GM19438 (cell line): ENCODE measurements around the gene NLRP14.

Source experiments
- ATAC-seq: cut with Tn5 transposase; IDR thresholded peaks from one replicate; pipeline ENCODE4 v1.9.1; 2021; ENCODE audit warnings: low read depth; ENCODE audit not compliant: unreplicated experiment

The NLRP14 gene, protein sequence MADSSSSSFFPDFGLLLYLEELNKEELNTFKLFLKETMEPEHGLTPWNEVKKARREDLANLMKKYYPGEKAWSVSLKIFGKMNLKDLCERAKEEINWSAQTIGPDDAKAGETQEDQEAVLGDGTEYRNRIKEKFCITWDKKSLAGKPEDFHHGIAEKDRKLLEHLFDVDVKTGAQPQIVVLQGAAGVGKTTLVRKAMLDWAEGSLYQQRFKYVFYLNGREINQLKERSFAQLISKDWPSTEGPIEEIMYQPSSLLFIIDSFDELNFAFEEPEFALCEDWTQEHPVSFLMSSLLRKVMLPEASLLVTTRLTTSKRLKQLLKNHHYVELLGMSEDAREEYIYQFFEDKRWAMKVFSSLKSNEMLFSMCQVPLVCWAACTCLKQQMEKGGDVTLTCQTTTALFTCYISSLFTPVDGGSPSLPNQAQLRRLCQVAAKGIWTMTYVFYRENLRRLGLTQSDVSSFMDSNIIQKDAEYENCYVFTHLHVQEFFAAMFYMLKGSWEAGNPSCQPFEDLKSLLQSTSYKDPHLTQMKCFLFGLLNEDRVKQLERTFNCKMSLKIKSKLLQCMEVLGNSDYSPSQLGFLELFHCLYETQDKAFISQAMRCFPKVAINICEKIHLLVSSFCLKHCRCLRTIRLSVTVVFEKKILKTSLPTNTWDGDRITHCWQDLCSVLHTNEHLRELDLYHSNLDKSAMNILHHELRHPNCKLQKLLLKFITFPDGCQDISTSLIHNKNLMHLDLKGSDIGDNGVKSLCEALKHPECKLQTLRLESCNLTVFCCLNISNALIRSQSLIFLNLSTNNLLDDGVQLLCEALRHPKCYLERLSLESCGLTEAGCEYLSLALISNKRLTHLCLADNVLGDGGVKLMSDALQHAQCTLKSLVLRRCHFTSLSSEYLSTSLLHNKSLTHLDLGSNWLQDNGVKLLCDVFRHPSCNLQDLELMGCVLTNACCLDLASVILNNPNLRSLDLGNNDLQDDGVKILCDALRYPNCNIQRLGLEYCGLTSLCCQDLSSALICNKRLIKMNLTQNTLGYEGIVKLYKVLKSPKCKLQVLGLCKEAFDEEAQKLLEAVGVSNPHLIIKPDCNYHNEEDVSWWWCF

DNA sequence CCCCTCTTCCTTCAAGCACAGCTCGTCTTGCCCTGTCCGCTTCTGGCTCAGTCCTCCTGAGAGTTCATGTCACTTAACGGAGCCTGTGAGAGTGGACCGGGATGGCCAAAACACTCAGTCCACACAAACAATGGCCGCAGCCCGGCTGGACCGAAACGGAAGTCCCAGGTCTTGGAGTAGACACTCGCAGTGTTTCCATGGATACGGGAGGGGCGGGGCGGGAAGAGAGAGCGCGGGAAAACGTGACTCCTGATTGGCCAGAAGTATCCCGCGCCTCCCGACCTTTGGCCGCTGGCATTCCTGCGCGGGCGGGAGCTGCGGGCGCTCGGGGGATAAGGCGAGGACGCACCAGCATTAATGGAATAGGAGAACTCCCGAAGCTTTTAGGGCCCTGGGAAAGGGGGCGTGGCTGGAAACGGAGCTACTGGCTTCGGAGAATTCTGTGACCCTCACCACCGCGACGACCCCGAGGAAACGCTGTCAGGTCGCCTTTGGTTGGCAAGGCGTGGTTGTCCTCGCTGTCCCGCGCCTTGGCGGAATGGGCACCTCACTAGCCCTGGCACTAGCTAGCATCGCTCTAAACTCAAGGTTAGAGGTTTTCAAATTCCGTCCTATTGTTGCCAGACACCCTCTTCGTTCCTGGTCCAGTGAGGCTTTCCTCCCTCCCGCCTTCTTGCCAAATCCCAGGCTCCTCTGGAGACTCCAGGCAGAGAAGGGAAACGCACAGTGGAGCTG lies at the start of gene NLRP14, which contains the start of gene ZNF214:
NLRP14 (plus strand) TSS at position 297 of the 735 bp plus-strand sequence. CDS start 18,108 bp downstream, outside the sequence.
ZNF214 (minus strand) TSS at position 164 of the 735 bp plus-strand sequence. CDS start 17,511 bp downstream, outside the sequence.
- peak; percentile 76 for ATAC-seq

DNA sequence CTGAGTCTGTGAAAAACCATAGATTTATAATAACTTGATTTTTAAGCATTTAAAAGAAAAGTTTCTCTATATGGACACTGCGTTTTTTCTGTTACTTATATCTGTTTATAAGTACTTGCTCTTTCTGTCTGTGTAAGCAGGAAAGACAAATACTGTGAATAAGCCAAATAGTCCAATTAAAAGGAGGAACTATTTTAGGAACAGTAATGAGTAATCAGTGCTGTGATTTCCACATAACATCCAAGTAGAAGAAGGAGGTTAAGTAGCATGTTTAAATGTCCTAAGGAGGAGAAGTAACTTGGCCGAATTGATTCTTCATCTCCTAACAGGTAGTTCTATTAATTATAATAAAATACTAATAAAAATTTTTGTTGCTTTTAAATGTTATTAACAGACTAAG lies 40.9 kb upstream of the NLRP14 start:
- no peak for ATAC-seq

DNA sequence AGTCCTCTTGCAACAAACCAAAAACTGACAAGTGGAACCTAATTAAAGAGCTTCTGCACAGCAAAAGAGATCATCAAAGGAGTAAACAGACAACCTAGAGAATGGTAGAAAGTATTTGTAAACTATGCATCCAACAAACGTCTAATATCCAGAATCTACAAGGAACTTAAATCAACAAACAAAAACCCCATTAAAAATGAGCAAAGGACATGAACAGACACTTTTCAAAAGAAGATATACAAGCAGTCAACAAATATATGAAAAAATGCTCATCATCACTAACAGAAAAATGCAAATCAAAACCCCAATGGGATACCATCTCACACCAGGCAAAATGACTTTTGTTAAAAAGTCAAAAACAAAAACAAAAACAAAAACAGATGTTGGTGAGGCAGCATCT lies 33.8 kb upstream of the NLRP14 start:
- no peak for ATAC-seq

DNA sequence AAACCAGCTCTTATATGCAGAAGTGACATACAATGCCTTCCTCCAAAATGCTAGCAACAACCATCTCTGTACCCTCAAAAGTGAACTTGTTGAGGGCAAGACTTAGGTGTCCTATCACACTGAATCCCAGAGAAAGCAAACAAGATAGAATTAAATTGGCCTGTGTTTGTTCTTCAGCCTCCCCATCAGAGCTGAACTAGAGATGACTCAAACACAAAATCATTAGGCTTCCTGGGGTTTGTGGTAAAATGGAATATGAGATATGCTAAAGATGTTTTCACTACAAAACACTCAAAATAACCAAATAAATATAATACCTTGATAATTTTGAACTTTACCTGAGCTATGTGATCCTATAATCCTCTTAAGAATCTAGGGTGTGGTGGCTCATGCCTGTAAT lies 31.8 kb upstream of the NLRP14 start:
- no peak for ATAC-seq

DNA sequence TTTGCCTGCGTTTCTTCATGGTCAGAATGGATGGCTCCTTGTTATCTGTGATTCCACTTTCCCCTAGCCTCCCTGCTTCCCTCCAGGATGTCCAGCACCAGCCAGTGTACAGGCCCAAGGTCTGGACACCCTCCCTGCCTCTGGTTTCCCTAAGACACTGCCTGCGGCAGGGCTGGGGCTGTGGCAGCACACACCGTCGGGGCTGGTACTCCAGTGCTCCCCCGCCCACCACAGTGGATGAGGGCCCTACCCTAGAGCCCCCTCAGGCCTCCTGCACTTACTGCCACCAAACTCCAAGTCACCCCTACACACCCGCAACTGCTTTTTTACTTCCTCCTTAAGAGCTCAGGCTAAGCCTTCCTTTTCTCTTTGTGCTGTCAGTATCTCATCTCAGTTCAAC lies 29.1 kb upstream of the NLRP14 start:
- ATAC-seq: no peak

DNA sequence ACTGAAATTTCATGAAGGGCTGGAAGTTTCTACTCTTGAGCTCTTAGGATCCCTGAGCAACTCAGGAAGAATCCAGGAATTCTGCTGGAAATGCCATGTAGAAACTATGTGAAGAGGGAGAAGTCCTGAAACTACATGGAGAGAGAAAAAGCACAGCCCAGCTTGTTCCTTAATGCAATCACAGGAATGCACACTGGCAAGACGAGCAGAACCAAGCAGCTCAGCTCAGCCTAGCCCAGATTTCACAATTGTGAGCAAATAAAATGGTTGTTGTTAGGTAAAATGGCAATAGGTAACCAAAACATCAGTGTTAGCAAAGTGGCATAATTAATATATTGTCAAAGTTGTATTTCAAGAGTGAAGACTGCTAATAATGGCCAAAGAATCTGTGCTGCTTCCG lies 28.3 kb upstream of the NLRP14 start:
- no peak for ATAC-seq

DNA sequence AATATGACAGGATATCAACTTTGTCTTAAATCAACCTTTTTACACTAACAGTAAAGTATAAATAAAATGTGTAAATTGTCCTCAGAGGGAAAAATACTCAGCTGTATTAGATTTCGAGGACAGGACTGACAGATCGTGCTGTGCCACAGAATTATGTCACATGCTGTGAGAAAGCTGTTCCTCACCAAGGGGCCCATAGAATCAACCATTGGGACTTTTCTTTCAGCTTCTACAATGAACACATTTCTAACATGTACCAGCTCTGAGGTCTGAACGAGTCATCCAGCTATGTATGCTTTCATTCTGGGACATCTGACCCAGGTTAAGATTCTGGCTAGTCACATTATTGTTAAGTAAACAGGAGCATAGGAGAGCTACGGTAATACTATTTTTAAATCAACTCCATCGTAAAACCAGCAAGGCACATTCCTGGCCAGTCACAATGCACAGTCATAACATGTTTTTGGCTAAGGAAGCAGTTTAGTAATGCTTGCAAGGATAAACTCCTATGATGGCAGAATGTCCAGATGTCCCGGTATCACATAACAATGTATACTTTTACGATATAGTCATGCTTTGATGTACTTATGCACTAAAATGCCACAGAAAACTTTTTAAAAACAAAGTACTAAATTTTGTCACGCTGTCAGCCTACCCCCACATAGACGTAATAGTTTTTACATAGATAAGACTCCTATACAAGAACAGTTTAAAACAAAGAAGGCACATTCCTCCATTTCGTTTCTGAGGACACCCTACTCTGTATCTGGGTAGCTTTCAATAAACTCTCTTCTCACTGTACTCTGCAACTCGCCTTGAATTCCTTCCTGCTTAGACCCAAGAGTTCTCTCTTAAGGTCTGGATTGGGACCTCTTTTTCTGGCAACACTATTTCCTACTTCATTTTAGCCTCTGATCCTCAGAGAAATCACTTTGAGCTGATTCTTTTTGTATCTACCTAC lies 27.5 kb upstream of the NLRP14 start:
- ATAC-seq: no peak

DNA sequence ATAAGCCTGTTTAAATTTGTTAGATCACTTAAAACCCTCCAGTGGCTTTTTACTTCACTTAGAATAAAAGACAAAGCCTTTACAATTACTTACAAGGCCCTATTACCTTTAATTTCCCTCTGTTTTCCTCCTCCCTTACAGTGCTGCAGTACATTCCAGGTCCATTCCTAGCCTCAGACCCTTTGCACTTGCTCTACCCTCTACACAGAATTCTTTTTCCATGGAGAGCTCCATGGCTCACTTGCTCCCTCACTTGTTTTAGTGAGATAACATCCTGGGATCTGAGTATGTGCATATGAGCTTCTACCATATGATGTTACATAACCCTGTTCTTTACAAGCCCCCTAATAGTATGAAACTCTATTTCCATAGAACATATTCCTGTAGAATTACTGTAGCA lies 24.6 kb upstream of the NLRP14 start:
- no peak for ATAC-seq

DNA sequence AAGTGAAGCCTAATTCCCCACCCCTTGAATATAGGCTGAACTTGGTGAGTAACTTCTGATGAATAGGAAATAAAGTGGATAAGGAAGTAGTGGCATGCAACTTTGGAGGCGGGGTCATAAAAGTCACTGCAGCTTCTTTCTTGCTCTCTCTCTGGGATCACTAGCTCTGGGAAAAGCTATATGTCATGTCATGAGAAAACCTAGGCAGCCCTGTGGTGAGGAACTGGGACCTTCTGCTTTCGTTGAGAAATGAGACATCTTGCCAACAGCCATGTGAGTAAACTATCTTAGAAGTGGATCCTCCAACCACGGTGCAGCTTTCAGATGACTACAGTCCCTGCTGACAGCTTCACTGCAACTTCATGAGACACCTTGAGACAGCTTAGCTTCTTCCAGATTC lies 15.8 kb upstream of the NLRP14 start:
- ATAC-seq: no peak

DNA sequence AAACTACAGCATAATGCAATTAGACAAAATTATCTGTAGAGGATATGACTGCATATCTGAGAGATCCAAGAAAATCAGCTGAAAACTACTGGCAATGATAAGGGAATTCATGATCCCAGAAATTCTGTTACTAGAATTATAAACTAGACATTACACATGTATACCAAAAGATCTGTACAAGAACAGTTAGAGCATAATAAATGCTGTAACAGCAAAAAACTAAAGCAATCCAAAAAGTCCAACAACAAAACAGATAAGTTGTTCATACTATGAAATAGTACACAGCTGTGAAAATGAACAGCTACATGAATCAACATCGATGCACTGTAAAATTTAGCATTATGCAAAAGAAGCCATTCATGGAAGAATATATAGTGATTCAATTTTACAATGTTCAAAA lies 6.2 kb upstream of the NLRP14 start:
- ATAC-seq: no peak

DNA sequence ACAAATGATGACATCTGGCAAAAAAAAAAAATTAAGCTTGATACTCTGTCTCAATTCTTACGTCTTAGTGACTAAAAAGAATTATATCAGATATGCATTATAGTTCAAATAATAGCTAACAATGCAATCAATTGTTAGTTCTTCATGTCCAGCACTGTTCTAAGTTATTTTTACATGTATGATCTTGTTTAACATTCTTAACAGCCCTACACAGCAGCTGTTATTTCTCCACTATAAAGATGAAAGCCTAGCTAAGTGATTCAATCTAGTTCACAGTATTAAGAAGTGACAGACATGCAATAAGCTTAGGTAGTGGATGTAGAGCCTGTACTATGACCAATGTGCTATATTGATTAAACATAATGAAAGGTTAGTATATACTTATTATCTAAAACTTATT lies 4.3 kb upstream of the NLRP14 start:
- ATAC-seq: no peak

DNA sequence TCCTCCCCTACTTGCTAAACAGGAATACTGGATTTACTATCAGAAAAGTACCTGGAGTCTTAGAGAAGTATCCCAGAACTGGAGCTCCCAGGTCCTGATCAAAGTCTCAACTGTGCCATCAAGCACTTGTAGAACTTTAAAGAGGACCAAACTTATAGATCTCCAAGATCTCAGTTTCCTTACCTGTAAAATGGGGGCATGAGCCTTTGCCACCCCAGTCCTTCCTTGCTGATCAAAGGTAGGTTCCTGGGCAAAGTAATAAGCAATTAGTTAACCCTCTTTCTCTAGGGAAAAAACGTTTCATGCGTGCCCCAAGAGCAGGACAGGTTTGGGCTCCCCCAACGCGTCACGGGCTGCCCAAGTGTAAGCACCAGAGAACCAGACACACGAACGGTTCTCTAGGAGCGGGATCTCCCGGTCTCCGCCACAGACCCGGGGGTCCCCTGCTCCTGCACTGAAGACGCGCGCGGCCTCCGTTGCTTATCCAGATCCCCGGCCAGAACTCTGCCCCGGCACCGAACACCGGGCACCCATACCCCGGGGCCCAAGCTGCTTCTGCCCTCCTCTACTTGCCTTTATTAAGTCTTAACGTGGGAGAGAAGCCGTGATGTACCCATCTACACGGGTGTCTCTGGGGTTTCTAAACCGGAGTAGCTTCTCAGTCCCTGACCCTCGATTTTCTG lies 638 bp upstream of the NLRP14 start:
- ATAC-seq: peak; percentile 41

DNA sequence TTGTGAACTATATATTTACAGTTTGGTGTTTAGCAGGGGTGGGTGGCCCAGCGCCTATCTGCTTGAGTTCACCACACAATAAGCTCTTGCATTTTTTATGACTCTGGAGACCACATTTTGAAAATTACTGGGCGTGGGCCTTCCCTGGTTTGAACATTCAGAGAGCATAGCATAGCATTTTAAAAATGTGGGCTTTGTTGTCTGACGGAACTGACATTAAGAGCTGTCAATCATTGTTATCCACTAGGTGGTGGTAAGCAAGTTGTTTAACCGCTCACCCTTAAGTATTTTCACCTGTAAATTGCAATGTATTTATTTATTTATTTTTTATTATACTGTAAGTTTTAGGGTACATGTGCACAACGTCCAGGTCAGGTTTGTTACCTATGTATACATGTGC lies 1.0 kb downstream of the NLRP14 start:
- ATAC-seq: no peak

DNA sequence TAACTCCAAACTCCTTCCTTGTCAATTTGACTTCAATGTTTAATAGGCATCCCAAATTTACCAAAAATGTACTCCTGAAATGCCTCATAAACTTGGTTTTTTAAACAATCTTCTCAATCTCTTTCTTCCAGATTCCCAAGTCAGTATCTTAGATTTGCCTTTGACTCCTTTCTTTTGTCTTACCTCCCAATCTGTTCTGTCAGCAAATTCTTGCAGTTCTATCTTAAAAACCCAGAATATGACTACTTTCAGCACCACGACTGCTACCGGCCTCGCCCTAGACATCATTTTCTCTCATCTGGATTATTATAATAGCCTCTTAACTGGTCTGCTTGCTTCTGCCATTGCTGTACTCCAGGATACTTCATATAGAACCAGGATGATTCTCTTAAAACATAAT lies 7.9 kb downstream of the NLRP14 start:
- no peak for ATAC-seq

DNA sequence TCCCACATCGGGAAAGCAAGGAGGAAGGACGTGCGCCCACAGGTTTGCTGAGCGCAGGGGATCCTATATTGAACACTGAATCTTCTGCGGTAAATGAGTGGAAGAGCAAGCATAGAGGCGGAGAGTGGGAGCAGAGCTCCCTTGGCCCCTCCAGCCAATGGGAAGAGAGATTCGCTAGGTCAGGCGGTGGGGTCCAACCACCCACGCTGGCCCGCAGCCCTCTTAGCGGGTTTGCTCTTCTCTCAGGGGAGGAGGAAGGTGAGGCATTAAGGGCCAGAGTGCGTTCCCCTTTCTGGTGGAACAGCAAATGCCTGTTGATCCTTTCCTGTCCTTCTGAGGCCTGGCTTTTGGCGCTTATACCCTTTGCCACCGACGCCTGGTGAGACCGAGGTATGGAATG lies 10.6 kb downstream of the NLRP14 start:
- ATAC-seq: no peak

DNA sequence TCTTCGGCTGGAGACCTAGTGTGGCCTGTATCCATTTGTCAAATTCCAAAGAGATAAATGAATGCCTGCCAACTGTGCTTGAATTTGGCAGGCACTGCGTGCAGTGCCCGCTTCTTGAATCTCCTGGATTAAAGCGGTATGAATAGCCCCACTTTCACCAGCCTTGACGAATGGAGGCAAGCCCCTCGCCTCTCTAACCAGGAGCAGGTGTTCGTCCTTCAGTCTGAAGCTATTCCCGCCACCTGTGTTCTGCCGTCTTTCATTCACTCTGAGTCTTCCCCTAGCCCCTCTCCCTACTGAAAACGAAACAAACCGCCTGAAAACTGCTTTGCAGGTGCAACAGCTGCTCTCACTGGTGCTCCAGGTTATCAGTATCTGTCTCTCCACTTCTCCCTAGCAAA lies 11.2 kb downstream of the NLRP14 start:
- ATAC-seq: no peak

DNA sequence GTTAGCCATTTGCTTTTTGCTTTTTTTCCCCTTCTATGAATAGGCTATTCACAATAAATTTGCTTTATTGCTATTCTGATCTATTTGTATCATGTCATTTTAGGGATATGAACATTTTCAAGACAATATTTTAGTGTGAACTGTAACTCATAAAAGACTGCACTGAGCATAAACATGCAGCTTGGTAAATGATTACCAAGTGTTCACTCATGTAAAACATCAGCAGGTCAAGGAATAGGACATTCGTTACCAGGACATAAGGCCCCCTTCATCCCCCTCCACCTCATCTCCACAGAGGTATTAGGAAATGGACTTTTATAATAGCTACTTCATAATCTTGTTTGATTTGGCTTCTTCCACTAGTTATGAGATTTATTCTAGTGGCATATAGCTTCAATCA lies 12.4 kb downstream of the NLRP14 start:
- no peak for ATAC-seq

DNA sequence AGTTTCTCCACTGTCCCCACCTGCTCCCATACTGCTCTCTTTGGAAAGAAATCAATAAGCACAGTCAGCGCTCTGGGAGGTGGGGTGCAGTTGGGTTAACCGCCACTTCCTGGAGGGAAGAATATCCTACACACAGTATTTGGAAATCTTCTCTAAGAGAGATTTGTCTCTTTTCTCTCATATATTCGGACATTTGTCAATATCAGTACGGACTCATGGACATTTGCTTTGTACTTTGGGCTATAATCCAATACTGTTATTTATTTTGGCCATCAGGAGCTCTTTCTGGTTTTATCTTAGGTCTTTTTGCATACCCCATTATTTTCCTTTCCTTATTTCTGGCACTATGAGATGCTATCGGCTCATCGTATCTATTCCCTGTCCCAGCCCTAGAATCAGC lies 13.7 kb downstream of the NLRP14 start:
- ATAC-seq: no peak
